ENCODE data around the gene TENM4.

GRCh38 chr11:79333355-79333754, 107.5 kb downstream of the TENM4 start:
- no peak for TF ChIP-seq EZH2 (IDR thresholded peaks at IDR 0.05; ENCODE audit: borderline replicate concordance, low read depth, low read length, severe bottlenecking)
- no peak for TF ChIP-seq CTCF (IDR thresholded peaks at IDR 0.05; ENCODE audit: borderline replicate concordance, extremely low read depth, low read length, poor library complexity, severe bottlenecking)

All from DND-41 (cell line).